GM15510 (cell line): ENCODE measurements around the gene PIEZO2.

Experiments
- POLR2A ChIP-seq: IDR thresholded peaks from 3 replicates; pipeline ENCODE4 v1.6.1; 2011; ENCODE audit warnings: borderline replicate concordance; ENCODE audit not compliant: insufficient read length; ENCODE audit errors: extremely low read depth

PIEZO2 gene

DNA sequence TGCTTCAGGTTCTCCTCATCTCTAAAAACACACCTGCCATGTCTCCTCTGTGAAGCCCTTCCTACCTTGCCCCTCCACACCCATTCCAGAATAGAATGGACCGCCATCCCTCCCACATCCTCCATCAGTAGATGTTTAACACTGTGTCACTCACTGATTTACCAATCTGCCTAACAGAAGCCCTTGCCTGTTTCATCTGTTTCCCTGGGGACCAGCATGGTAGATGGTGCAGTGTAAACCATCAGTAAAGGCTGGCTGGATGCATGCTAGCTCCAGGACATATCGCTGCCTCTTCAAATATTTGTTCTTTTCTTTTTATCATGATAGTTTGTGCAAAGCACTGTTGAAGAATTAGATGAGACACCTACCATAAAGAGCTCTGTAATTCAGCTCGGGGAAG lies 271.4 kb downstream of the PIEZO2 start:
- no peak for TF ChIP-seq POLR2A

DNA sequence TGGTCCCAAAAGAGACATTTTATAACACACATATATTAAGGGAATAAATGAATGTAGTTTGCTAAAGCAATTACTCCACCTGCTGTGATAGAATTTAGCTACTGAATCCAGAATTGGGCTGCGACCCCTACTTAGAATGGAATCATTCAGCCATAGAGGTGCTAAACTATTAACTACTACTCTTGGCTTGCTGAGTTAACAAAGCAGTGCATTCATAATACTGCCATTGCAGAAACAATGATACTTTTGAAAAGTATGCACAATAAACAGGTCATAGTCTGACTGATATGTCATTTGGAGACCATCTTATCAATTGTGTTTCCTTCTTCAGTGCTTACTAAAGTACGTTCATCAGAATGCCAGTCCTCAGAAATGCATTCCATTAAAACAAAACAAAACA lies 273.6 kb downstream of the PIEZO2 start:
- TF ChIP-seq POLR2A = no peak

DNA sequence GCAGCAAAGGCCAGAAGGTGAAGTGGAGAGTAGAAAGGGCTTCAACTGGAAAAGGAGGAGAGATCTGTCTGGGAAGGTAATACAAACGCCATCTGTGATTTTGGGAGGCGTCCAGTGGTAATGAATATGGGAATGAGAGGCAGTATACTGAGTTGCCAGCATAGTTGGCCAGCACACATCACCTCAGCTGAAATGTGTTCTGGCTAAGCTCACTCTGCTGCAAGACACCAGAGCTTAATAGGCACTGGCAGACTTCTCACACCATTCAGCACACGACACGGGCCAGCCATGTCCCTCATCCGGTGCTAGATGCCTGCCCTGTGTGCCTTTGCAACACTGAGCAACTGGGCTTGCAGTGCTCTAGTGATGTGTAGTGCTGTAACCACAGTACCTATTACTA lies 277.1 kb downstream of the PIEZO2 start:
- TF ChIP-seq POLR2A = no peak

DNA sequence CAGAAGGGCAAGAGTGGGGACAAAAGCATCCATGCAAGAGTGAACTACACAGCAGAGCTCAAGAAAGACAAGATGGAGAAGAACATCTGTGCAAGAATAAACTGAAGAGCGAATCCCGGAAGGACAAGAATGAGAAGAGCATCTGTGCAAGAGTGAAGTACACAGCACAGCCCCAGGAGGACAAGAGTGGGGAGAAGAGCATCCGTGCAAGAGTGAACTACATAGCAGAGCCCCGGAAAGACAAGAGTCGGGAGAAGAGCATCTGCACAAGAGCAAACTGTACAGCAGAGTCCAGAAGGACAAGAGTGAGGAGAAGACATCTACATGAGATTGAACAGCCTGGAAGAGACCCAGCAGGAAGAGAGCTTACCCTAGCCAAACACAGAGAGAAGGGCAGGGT lies 284.6 kb downstream of the PIEZO2 start:
- TF ChIP-seq POLR2A = no peak

DNA sequence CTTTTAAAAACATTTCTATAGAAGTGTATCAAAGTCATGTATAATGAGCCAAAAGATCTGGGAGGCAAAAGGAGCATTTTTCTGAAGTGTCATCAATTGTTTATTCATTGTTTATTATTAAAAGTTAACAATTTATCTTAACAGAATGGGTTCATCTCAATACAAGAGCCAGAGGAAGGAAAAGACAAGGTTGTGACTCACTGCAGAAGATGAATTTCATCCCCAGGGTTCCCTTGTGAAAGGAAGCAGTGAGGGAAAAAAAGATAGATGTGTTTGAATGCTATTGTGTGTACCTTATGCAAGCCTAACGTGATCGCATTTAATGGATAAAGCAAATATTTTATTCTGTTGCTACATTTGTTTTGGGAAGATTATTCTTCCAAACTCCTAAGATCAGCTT lies 286.3 kb downstream of the PIEZO2 start:
- TF ChIP-seq POLR2A = no peak

DNA sequence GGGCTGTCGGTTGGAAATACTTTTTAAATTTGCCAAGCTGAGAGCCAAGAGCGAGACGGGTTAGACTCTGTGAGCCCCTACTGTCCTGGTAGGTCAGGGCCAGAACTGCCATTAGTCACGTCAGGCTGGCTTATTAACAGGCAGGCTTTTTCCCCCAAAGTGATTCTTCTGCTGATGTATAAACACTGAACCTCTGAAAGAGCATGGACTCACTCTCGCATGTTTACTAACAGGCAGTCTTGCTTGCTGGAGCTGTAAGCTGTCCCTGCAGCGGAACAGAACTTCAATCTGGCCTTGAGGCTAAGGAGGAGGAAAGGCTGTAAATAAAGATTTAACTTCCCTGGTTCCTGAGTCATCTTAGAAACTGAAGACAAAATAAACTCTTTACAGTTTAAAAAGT lies 288.4 kb downstream of the PIEZO2 start:
- TF ChIP-seq POLR2A = no peak

DNA sequence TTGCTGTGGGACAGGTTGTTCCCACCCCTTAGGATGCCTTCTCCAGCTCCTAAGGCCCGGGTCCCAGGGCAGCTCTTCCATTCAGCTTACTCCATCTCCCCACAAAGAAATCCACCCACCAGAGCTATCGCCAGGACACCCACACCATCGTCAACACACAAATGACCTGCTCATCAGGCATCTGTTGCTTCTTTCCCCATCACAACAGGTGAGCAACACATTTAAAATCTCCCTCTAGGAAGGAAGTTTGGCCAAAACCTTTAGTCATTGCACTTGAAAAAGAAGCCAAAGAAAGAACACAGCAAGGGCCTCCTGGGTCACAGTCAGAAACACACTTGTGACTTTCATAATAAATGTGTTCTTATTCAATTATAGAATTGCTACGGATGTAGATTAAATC lies 289.0 kb downstream of the PIEZO2 start:
- no peak for TF ChIP-seq POLR2A

DNA sequence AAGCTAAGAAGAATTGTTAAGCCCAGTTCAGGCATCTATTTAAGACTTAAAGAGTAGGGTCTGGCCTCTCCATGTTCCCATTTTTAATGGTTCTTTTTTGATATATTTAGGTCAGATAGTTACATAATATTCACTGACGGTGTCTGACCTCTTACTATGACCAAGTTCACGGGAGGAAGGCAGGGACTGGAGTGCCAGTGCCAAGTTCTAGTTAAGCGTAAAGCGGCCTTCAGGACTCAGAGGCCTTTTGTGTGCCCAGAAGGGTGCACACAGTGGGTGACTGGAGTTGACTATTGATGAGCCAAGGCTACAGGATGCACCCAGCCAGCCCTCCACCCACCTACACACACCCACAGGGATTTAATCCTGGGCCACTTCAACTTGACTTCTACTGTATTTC lies 290.9 kb downstream of the PIEZO2 start:
- TF ChIP-seq POLR2A = no peak

DNA sequence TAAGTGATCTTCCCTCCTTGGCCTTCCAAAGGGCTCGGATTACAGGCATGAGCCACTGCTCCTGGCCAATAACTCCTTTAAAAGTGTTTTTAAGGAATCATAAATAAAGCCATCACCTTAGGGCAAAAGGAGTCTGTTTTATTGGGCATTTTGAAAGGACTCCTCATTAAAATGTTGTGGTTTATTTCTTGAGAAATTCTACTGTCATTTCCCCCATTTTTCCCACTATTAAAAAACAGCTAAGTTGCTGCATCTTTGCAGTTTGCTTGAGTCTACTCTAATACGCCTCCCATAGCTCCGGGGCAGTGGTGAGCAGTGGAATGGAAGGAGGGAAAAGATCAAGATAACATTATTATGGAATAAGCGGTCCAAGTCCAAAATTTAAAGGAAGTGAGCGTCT lies 293.2 kb downstream of the PIEZO2 start:
- TF ChIP-seq POLR2A = no peak

DNA sequence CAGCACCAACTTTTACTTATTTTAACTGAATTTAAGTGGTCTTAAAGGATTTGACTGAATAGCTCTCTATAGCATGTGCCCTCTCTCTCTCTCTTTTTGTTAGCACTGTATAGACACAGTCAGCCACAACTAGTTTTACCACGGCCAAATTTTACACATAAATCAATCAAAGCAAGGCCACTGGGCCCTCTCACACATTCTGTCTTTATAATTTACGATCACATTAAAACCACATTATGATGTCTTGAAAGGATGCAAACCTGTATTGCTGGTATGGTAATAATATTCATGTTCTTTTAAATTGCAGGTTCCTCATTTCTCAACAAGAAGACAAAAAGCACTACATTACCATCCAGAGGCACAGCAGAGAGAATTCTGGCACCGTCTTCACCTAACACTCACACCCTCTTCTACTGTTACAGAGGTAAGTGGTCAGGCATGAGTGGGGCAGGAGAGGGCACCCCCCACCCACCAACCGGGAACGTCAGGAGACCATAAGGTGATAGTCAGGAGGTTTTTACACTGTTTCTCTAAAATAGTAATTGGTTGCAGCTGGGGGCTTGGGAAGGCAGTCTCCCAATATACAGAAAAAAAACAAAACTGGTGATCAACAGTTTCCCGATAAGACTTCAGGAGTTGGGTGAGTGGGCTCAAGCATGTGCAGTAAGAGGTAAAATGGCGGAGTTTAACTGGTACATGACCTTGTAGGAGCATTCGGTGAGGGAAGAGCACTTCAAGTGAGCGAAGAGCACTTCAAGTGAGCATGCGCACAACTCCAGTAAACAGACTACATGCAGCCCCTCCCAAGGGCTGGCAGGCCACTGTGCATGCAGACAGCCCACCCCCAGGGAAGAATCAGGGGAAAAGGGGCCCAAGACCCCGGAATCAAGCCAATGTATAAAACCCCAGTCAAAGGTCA lies 296.7 kb downstream of the PIEZO2 start:
- TF ChIP-seq POLR2A = no peak

DNA sequence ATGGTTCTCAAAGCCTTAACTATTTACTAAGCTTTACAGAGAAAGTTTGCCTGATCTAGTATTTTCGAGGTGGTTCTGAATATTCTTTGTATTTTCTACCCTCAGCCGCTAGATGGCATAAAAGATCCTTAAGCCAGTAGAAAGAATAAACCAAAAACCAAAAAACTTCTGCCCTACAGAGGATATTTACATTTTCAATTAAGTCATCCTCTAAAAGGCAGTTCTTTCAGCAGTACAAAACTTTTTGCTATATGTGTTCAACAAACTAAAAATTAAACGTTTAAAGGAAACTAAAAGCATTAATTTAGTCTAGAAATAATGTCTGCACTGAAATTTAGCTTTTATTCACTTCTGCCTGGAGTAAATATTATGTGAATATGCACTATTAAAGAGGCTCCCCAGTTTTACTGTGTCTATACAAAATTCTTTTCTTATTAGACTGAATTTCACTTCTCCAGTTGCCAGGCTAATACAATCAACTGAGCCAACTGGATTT lies 297.5 kb downstream of the PIEZO2 start:
- TF ChIP-seq POLR2A = no peak

DNA sequence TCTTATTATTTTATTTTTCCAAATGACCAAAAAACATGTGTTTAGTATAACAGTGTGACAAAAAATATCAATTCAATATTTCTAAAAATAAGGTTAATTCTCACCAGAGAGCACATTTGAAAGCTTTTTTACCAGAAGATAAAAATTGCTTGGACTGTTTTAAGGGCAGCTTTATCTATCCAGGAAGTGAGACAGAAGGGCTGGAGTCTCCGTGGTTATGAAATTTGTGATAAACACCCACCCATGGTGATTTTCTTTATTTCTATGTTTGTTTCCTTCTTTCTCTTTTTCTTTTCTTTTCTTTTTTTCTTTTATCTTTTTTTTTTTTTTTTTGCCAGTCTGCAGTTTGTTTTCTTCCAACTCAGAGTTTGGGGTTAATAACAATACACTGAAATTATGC lies 298.5 kb downstream of the PIEZO2 start:
- no peak for TF ChIP-seq POLR2A

DNA sequence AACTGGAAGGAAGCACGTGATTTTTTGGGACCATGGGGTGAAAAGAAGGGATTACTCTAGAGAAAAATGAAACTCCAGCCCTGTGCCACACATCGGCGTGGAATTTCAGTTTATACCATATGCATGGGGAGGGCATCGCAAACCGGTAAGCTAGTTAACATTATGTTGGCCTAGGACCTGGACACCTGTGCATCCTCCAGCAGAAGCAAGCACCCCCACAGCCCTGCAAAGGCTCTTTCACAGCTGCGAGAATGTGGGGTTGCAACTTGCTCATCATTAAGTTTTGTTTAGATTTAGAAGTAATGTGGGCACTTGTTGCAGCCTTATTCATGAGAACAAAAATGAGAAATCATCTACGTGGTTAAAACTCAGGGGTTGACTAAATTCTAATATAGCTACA lies 299.2 kb downstream of the PIEZO2 start:
- TF ChIP-seq POLR2A = no peak

DNA sequence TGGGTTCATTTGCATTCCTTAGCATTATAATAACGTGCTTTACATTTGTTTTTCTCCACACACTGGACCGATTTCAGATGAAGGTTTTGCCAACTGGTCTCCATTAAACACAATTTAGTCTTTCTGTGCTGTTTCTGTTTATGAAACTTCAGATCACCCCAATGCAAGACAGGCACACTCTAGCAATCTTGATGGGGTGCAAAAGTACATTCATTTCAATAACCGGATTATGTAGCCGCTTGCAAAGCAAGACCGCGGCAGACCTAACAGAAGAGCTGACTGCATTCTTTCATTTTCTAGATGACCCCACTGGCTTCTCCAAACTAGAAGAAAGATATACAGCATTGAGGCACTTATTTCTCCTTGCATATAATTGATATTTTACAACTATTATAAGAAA lies 301.5 kb downstream of the PIEZO2 start:
- TF ChIP-seq POLR2A = no peak

DNA sequence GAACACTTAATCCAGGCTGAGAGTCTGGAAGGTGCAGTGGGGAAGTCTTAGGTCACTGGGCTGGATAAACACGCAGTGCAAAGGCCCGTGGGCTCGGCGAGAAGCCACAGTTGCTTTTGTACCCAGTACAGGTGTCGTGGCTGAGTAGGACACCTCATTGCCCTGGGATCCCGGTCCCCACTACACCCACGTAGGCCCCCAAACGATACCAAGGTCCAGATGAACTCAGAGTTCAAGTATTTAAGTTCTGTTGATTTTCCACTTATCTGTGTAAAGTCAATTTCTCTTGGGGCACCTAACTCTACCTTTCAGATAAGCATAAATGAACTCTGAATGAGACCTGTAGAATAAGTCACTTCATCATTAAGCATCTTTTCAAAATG lies 302.0 kb downstream of the PIEZO2 start:
- no peak for TF ChIP-seq POLR2A

DNA sequence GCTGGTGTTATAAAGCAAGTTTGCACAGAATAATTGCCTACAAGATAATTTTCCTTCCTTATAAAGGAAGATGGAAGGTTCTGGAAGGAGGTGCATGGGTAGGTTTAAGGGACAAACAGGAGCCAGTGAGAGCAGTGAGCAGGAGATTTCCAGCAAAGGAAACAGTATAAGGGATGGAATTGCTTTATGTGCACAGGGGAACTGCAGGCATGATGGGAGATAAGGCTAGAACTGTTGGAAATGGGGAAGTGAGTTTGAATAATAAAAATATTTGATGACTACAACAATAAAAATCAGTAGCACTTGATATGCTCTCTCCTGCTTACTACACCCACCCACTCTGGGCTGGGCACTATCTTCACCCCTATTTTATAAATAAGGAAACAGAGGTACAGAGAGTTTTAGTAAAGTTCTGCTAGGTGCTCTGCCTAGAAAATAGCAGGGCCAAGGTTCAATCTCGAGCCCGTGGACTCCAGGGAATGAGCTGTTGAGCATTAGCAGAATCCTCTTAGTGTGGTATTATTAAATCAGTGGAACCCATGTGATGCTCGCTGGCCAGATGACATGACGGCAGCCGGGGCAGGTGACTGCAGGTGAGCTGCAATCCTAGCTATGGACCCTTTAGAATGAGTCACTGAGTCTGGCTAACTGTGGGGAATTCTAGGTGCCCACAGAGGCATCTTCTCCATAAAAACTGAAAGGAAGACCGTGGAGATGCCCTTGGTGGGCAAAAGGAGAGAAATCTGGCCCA lies 302.5 kb downstream of the PIEZO2 start:
- no peak for TF ChIP-seq POLR2A
